WTC11 (cell line): ENCODE data around the gene NKRF.

Experiments
- CBFB ChIP-seq: sonication (generic); formaldehyde crosslinking; IDR thresholded peaks from 2 replicates; pipeline ENCODE4 v1.8.1; 2022; ENCODE audit warnings: mild to moderate bottlenecking, low read depth, missing genetic modification reagents
- CDX4 ChIP-seq: fragments of 250-450 bp; sonication (Bioruptor Pico); IDR thresholded peaks from 2 replicates; pipeline ENCODE4 v1.9.0; 2021; ENCODE audit warnings: moderate library complexity, mild to moderate bottlenecking, inconsistent platforms, borderline replicate concordance
- FOXJ3 ChIP-seq: sonication (generic); formaldehyde crosslinking; IDR thresholded peaks from 2 replicates; pipeline ENCODE4 v1.9.0; 2021; ENCODE audit warnings: missing genetic modification reagents, mild to moderate bottlenecking, borderline replicate concordance
- JUN ChIP-seq: sonication (generic); formaldehyde crosslinking; IDR thresholded peaks from 2 replicates; pipeline ENCODE4 v1.8.0; 2023; ENCODE audit warnings: mild to moderate bottlenecking, missing genetic modification reagents
- NR1H2 ChIP-seq: sonication (generic); formaldehyde crosslinking; IDR thresholded peaks from 2 replicates; pipeline ENCODE4 v1.9.0; 2021; ENCODE audit warnings: mild to moderate bottlenecking, moderate library complexity, missing genetic modification reagents
- TEAD4 ChIP-seq: sonication (generic); formaldehyde crosslinking; IDR thresholded peaks from 2 replicates; pipeline ENCODE4 v1.8.0; 2022; ENCODE audit warnings: mild to moderate bottlenecking, missing genetic modification reagents
- ZNF512 ChIP-seq: sonication (generic); formaldehyde crosslinking; IDR thresholded peaks from 2 replicates; pipeline ENCODE4 v1.8.1; 2022; ENCODE audit warnings: missing genetic modification reagents, borderline replicate concordance
- TF ChIP-seq, protein P1 (sequence below): fragments of 200-600 bp; IDR thresholded peaks from 2 replicates; pipeline ENCODE4 v1.8.0; 2022; ENCODE audit warnings: antibody characterized with exemption
- TF ChIP-seq, protein P2 (sequence below): sonication (generic); formaldehyde crosslinking; IDR thresholded peaks from 2 replicates; pipeline ENCODE4 v1.8.0; 2022; ENCODE audit warnings: mild to moderate bottlenecking, missing genetic modification reagents
- TF ChIP-seq, protein P3 (sequence below): sonication (generic); formaldehyde crosslinking; IDR thresholded peaks from 2 replicates; pipeline ENCODE4 v1.8.1; 2022; ENCODE audit warnings: mild to moderate bottlenecking, moderate library complexity, missing genetic modification reagents

GRCh38 chrX:119643696-119644095 lies 37.5 kb upstream of the NKRF start:
- TF ChIP-seq FOXJ3 (CRISPR knock-in tag) (no peak), CBFB (CRISPR knock-in tag) (no peak), TEAD4 (CRISPR knock-in tag) (no peak), CDX4 (CRISPR knock-in tag) (no peak), ZNF512 (no peak), JUN (CRISPR knock-in tag) (no peak), NR1H2 (CRISPR knock-in tag) (no peak)
- TF ChIP-seq, protein P1, sequence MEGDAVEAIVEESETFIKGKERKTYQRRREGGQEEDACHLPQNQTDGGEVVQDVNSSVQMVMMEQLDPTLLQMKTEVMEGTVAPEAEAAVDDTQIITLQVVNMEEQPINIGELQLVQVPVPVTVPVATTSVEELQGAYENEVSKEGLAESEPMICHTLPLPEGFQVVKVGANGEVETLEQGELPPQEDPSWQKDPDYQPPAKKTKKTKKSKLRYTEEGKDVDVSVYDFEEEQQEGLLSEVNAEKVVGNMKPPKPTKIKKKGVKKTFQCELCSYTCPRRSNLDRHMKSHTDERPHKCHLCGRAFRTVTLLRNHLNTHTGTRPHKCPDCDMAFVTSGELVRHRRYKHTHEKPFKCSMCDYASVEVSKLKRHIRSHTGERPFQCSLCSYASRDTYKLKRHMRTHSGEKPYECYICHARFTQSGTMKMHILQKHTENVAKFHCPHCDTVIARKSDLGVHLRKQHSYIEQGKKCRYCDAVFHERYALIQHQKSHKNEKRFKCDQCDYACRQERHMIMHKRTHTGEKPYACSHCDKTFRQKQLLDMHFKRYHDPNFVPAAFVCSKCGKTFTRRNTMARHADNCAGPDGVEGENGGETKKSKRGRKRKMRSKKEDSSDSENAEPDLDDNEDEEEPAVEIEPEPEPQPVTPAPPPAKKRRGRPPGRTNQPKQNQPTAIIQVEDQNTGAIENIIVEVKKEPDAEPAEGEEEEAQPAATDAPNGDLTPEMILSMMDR: no peak
- TF ChIP-seq, protein P2, sequence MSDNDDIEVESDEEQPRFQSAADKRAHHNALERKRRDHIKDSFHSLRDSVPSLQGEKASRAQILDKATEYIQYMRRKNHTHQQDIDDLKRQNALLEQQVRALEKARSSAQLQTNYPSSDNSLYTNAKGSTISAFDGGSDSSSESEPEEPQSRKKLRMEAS (CRISPR knock-in tag): no peak
- TF ChIP-seq, protein P3, sequence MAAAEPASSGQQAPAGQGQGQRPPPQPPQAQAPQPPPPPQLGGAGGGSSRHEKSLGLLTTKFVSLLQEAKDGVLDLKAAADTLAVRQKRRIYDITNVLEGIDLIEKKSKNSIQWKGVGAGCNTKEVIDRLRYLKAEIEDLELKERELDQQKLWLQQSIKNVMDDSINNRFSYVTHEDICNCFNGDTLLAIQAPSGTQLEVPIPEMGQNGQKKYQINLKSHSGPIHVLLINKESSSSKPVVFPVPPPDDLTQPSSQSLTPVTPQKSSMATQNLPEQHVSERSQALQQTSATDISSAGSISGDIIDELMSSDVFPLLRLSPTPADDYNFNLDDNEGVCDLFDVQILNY (CRISPR knock-in tag): no peak
